ENCODE data around the gene KCNG2.

Gene KCNG2

GRCh38 chr18:79912994-79913831 lies 115.5 kb downstream of the KCNG2 start:
- DNase-seq = no peak

GRCh38 chr18:79914614-79915160 lies 116.9 kb downstream of the KCNG2 start:
- DNase-seq = no peak

- no peak for DNase-seq
Measured at GRCh38 chr18:79915161-79916127, 117.7 kb downstream of the KCNG2 start.

- DNase-seq = no peak
Measured at GRCh38 chr18:79916128-79916494, 118.4 kb downstream of the KCNG2 start.

GRCh38 chr18:79916546-79917168 lies 118.9 kb downstream of the KCNG2 start:
- DNase-seq = no peak

- no peak for DNase-seq
Measured at GRCh38 chr18:79917169-79917852, 119.6 kb downstream of the KCNG2 start.

- no peak for DNase-seq
Measured at GRCh38 chr18:79917853-79918614, 120.3 kb downstream of the KCNG2 start.

GRCh38 chr18:79918615-79919011 lies 120.9 kb downstream of the KCNG2 start:
- DNase-seq = no peak

GRCh38 chr18:79919089-79919488 lies 121.4 kb downstream of the KCNG2 start:
- DNase-seq = no peak

GRCh38 chr18:79921984-79922965 lies 124.5 kb downstream of the KCNG2 start:
- no peak for DNase-seq

- no peak for DNase-seq
Measured at GRCh38 chr18:79922971-79923411, 125.3 kb downstream of the KCNG2 start.

- DNase-seq = no peak
Measured at GRCh38 chr18:79923896-79924585, 126.3 kb downstream of the KCNG2 start.

GRCh38 chr18:79924814-79925731 lies 127.3 kb downstream of the KCNG2 start:
- peak; percentile 72 for DNase-seq

GRCh38 chr18:79926306-79926705 lies 128.6 kb downstream of the KCNG2 start:
- DNase-seq = no peak

- DNase-seq = no peak
Measured at GRCh38 chr18:79926715-79927606, 129.2 kb downstream of the KCNG2 start.

- DNase-seq = peak; percentile 70
Measured at GRCh38 chr18:79927607-79928562, 130.1 kb downstream of the KCNG2 start.

All from right hindlimb (tissue), 1 donor.